Measurements from ENCODE around the gene NCAPG2.
"Not testable (repeated sequence)": the region's sequence is repeated elsewhere in the genome, so short reads cannot be mapped to it uniquely, and the experiment has no call there.

The NCAPG2 gene

GRCh38 chr7:158633055-158633956 lies 71.3 kb downstream of the NCAPG2 start:
- no peak for DNase-seq (ENCODE audit: low read depth in 2 of 2)

DNA sequence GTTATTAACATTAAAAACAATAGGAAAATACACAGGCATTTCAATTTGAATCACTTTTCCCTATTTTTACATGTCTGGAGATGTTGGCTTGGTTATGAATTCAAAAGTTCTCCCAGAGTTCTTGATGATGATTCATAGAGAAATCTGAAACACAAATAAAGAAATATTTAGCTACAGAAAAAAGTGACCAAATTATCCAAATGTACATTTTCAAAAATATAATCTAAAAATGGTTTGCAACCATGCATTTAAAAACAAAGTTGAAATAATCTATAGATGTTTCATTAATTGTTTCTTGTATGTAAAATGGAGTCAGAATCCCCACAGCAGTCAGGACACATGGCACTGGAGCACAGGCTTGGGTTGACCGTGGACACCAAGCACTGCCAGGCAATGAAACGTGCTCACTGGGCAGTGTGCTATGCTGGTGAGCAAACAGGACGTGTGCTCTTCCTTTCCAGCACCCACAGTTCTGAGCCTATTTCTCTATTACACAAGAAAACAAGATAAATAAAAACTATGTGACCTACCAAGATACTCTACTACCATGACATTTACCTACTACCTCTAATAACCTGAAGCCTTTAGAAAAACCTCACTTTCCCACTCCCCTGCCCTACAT lies 72.9 kb downstream of the NCAPG2 start:
- DNase-seq (ENCODE audit: low read depth in 2 of 2): no peak

DNA sequence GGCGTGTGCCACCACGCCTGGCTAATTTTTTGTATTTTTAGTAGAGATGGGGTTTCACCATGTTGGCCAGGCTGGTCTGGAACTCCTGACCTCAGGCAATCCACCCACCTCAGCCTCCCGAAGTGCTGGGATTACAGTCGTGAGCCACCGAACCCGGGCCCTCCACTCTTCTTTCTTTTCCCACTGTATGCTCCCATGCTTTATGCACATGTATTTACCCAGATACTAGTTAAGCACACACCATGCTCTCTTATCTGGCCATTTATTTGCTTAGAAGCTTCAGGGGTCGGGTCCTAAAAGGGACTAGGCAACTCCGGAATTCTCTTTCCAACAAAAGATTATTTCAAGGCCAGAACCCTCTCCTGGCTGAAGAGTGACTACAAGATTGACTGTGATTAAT lies 78.3 kb downstream of the NCAPG2 start:
- DNase-seq (ENCODE audit: low read depth in 2 of 2): not testable (repeated sequence)

DNA sequence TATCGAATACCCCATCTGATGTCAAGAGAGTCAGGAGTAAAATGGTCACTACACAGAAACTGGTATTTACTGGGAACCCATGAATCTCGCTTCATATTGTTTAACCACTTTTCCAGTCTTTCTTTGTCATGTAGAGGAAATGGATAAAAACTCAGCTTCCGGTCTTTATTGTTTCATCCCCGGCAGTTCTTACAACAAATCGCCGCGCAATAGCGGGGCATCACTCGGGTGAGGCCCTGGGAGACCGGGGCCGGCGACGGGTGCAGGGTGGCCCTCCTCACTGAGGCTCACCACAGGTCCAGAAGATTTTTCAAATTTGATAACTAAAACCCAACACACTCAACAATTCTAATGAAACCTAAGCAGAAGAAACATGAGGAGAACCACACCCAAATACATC lies 81.4 kb downstream of the NCAPG2 start:
- DNase-seq (ENCODE audit: low read depth in 2 of 2): no peak

DNA sequence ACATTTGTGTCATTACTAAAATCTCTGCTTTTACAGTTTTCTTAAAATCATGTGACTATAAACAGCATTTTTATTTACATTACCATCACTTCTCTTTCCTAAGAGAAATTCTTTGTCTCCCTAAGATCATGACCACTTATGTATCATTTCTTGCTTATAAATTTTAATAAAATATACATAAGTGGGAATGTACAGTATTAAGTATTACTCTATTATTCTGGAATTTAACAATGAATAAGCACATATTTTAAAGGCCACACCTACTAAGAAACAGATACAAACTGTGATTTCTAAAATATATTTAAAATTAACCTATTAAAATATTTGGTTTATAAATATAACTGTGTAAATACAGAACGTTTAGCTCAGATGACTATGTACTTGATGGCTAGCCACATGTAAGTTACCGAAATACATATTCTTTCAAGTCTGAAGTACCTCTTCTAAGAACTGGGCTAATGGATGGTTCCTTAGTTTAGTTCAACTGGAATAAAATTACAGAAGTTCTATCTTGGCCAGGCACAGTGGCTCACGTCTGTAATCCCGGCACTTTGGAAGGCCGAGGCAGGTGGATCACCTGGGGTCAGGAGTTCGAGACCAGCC lies 83.7 kb downstream of the NCAPG2 start:
- DNase-seq (ENCODE audit: low read depth in 2 of 2): no peak

DNA sequence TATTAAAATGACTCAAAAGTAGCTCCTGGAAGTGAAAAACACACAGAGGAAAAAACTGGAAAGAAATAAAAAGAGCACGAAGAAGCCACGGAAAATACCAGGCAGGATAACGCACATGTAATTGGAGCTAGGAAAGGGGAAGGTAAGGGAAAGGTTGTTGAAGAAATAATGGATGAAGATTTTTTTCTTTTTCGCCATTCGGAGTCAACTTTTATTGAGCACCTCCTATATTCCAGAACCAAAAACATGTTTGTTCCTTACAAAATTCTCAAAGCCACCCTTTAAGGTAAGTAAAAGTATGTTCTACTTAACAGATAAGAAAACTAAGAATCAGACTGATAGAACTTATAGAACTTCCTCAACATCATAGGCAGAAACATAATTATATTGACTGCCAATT lies 84.2 kb downstream of the NCAPG2 start:
- no peak for DNase-seq (ENCODE audit: low read depth in 2 of 2)

- no peak for DNase-seq (ENCODE audit: low read depth in 2 of 2)
Measured at GRCh38 chr7:158618745-158619140, 85.9 kb downstream of the NCAPG2 start.

DNA sequence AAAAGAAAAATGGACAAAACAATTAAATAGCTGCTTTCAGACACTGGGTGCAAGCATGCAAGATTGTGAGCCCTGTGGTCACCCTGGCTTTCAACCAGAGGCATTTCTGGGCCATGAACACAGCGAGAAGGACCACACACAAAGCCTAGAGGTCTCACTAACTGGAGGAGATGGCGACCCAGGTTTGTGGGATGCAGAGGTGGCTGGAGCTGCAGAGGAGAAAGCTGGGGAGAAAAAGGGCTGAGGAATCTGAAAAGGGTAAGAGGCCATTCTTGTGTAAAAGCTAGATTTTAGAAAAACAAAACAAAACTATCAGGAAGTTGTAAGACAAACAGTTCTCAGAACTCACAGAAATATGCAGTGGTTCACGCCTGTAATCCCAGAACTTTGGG lies 86.9 kb downstream of the NCAPG2 start:
- DNase-seq (ENCODE audit: low read depth in 2 of 2): no peak

DNA sequence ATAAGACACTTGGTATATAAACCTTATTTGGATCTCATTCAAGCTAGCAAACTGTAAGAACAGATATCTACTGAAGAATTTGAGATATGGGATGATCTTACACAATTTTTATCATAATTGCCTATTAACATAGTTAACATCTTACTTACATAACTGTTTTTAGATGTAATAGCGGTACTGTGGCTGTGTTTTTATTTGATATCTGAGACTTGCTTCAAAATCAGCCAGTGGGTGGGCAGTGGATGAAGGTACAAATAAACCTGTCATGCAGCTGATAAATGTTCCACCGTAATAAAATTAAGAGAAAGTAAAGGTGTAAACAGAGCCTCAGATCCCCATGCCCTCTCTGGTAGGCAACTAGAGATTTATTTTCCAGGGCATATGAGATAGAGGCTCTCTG lies 88.6 kb downstream of the NCAPG2 start:
- no peak for DNase-seq (ENCODE audit: low read depth in 2 of 2)

- DNase-seq (ENCODE audit: low read depth in 2 of 2): no peak
Measured at GRCh38 chr7:158614700-158615099, 89.9 kb downstream of the NCAPG2 start.

DNA sequence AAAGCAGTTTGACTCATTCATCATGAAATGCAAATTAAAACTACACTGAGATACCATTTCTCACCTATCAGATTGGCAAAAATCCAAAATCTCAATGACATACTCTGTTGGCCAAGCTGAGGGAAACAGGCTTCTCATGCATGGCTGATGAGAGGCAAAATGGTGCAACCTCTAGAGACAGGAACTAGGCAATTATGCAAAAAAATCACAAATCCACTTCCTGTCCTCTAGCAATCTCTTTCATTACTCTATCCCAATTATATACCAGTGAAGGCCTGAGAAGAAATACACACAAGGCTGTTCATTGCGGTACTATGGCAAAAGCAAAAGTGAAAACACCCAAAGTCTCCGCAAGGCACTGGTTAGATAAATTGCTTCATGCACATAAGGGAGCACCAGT lies 91.1 kb downstream of the NCAPG2 start:
- no peak for DNase-seq (ENCODE audit: low read depth in 2 of 2)

- no peak for DNase-seq (ENCODE audit: low read depth in 2 of 2)
Measured at GRCh38 chr7:158612546-158612945, 92.1 kb downstream of the NCAPG2 start.

GRCh38 chr7:158611541-158611940 lies 93.1 kb downstream of the NCAPG2 start:
- DNase-seq (ENCODE audit: low read depth in 2 of 2): no peak

DNA sequence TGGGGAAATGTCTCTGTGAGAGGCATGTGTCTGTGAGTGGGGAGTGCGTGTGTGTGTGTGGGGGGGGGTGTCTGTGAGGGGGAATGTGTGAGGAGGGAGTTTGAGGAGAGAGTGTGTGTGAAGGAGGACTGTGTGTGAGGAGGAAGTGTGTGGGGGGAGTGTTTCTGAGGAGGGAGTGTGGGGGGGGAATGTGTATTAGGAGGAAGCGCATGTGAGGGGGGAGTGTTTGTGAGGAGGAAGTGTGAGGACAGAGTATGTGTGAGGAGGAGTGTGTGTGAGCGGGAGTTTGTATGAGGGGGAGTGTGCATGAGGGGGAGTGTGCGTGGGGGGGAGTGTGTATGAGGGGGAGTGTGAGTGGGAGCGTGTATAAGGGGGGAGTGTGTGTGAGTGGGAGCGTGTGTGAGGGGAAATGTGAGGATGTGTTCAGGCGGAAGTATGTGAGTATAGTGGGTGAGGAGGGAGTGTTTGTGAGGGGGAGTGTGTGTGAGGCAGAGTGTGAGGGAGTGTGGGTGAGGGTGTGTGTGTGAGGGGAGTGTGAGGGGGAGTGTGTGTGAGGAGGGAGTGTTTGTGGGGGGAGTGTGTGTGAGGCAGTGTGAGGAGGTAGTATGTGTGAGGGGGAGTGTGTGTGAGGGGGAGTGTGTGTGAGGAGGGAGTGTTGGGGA lies 95.2 kb downstream of the NCAPG2 start:
- DNase-seq (ENCODE audit: low read depth in 2 of 2): no peak

GRCh38 chr7:158607563-158607962 lies 97.0 kb downstream of the NCAPG2 start:
- DNase-seq (ENCODE audit: low read depth in 2 of 2): no peak

GRCh38 chr7:158606671-158607424 lies 97.8 kb downstream of the NCAPG2 start:
- DNase-seq (ENCODE audit: low read depth in 2 of 2): no peak

- no peak for DNase-seq (ENCODE audit: low read depth in 2 of 2)
Measured at GRCh38 chr7:158606129-158606528, 98.5 kb downstream of the NCAPG2 start.

- DNase-seq (ENCODE audit: low read depth in 2 of 2): no peak
Measured at GRCh38 chr7:158603773-158604755, 100.5 kb downstream of the NCAPG2 start.

DNA sequence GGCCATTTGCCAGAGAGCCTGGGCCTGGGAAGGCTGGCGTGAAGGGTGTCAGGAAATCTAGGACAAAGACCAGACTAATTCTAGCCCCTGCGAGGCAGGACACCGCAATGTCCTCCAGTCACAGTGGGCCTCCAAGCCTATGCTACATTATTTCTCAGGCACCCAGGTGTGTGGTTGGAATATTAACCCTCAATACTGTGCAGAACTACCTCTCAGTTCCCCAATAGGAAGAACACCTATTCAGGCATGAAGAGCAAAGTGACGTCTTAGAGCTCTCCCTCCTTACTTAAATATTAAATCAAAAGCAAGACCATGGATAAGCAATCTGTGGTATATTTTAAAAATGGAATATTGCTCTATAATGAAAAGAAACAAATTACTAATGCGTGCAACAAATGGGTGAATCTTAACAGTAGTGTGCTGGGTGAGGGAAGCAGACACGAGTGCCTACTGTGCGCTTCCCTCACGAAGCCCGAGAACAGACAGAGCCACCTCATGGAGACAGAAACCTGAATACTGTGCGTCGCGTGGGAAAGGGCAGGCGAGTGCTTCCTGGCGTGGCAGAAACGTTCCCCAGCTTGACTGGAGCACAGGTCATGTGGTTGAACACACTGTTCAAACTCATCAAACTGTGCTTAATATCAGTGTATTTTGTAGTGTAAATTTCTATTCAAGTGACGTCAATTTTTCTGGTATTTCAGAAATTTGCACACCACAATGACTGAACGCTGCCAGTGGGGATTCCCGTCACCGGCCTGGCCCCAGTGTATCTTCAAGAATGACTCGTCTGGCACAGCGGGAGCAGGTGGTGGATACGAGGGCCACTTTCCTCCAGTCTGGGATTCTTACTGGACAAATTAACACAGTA lies 101.5 kb downstream of the NCAPG2 start:
- DNase-seq (ENCODE audit: low read depth in 2 of 2): no peak

Data from stimulated activated CD8-positive, alpha-beta memory T cell treated with anti-CD3 and anti-CD28 coated beads, Interleukin-7, amount 100 ng/mL, for 1 hour (primary cell).